Muscle layer of duodenum (tissue), 2 donors: ENCODE measurements around the gene PCED1B.

ENCODE experiments used
- H3K27ac ChIP-seq: one replicate; pipeline ENCODE4 v1.7.0; 2013; ENCODE audit warnings: mild to moderate bottlenecking, low read length
- H3K27me3 ChIP-seq: one replicate; pipeline ENCODE4 v1.7.0; 2013; ENCODE audit warnings: low read depth, mild to moderate bottlenecking, control low read depth, low read length
- H3K36me3 ChIP-seq, 2 donors: one replicate each; pipeline ENCODE4 v1.7.0; 2013; ENCODE audit warnings: low read length in 2 of 2, control low read depth in 1 of 2, mild to moderate bottlenecking in 1 of 2; ENCODE audit not compliant: insufficient read depth in 2 of 2, control insufficient read depth in 1 of 2
- H3K4me1 ChIP-seq, 2 donors: one replicate each; pipeline ENCODE4 v1.7.0; 2013; ENCODE audit warnings: low read length in 2 of 2, mild to moderate bottlenecking in 2 of 2, control low read depth in 1 of 2, moderate library complexity in 1 of 2; ENCODE audit not compliant: insufficient read depth in 2 of 2, control insufficient read depth in 1 of 2
- H3K4me3 ChIP-seq, 2 donors: one replicate each; pipeline ENCODE4 v1.7.0; 2013; ENCODE audit warnings: low read length in 2 of 2, low read depth in 1 of 2, mild to moderate bottlenecking in 1 of 2
- H3K9me3 ChIP-seq, 2 donors: one replicate each; pipeline ENCODE4 v1.7.0; 2013; ENCODE audit warnings: low read length in 2 of 2, control low read depth in 1 of 2, mild to moderate bottlenecking in 1 of 2; ENCODE audit not compliant: control insufficient read depth in 1 of 2
- donor health status: healthy.

Gene PCED1B

GRCh38 chr12:47205532-47206449 lies 126.4 kb downstream of the PCED1B start:
- Histone ChIP-seq H3K36me3 (no peaks in the 10 kb centered on the region), H3K4me3 (no peak overlapping the region), H3K27ac (no peak overlapping the region), H3K27me3 (no peaks in the 10 kb centered on the region), H3K9me3 (no peaks in the 10 kb centered on the region), H3K4me1 (no peaks in the 10 kb centered on the region)

- H3K4me3 ChIP-seq = no peak overlapping the region
- no peaks in the 10 kb centered on the region for H3K27me3 ChIP-seq
- H3K27ac ChIP-seq = no peak overlapping the region
- H3K4me1 ChIP-seq = no peaks in the 10 kb centered on the region
- H3K36me3 ChIP-seq = no peaks in the 10 kb centered on the region
- H3K9me3 ChIP-seq = no peaks in the 10 kb centered on the region
Observed at GRCh38 chr12:47206450-47207339, 127.3 kb downstream of the PCED1B start.

- Histone ChIP-seq H3K4me3 (no peak overlapping the region), H3K27ac (no peak overlapping the region)
Observed at GRCh38 chr12:47207340-47207717, 127.9 kb downstream of the PCED1B start.

GRCh38 chr12:47207829-47208248 lies 128.4 kb downstream of the PCED1B start:
- no peak overlapping the region for H3K4me3 ChIP-seq
- no peaks in the 10 kb centered on the region for H3K4me1 ChIP-seq
- no peaks in the 10 kb centered on the region for H3K9me3 ChIP-seq
- H3K36me3 ChIP-seq = no peaks in the 10 kb centered on the region
- no peaks in the 10 kb centered on the region for H3K27me3 ChIP-seq
- no peak overlapping the region for H3K27ac ChIP-seq

More at GRCh38 chr12:47207340-47207717, 127.9 kb downstream of the PCED1B start:
- Histone ChIP-seq H3K4me1 (no peaks in the 10 kb centered on the region), H3K36me3 (no peaks in the 10 kb centered on the region), H3K9me3 (no peaks in the 10 kb centered on the region), H3K27me3 (no peaks in the 10 kb centered on the region)

GRCh38 chr12:47209014-47209413 lies 129.6 kb downstream of the PCED1B start:
- Histone ChIP-seq H3K9me3 (no peaks in the 10 kb centered on the region), H3K27ac (no peak overlapping the region), H3K36me3 (no peaks in the 10 kb centered on the region), H3K4me1 (no peaks in the 10 kb centered on the region), H3K27me3 (no peaks in the 10 kb centered on the region), H3K4me3 (no peak overlapping the region)

GRCh38 chr12:47210776-47211175 lies 131.4 kb downstream of the PCED1B start:
- H3K27ac ChIP-seq = no peak overlapping the region

GRCh38 chr12:47212701-47213039 lies 133.2 kb downstream of the PCED1B start:
- Histone ChIP-seq H3K36me3 (no peaks in the 10 kb centered on the region), H3K4me1 (no peaks in the 10 kb centered on the region), H3K27me3 (no peaks in the 10 kb centered on the region), H3K27ac (no peak overlapping the region), H3K4me3 (no peak overlapping the region), H3K9me3 (no peaks in the 10 kb centered on the region)

More at GRCh38 chr12:47210776-47211175, 131.4 kb downstream of the PCED1B start:
- Histone ChIP-seq H3K4me3 (no peak overlapping the region), H3K36me3 (no peaks in the 10 kb centered on the region), H3K4me1 (no peaks in the 10 kb centered on the region), H3K9me3 (no peaks in the 10 kb centered on the region), H3K27me3 (no peaks in the 10 kb centered on the region)

GRCh38 chr12:47213396-47213795 lies 134.0 kb downstream of the PCED1B start:
- Histone ChIP-seq H3K9me3 (no peaks in the 10 kb centered on the region), H3K4me1 (no peaks in the 10 kb centered on the region), H3K27ac (no peak overlapping the region), H3K4me3 (no peak overlapping the region), H3K27me3 (no peaks in the 10 kb centered on the region), H3K36me3 (no peaks in the 10 kb centered on the region)

GRCh38 chr12:47214001-47214619 lies 134.7 kb downstream of the PCED1B start:
- Histone ChIP-seq H3K27ac (no peak overlapping the region), H3K9me3 (no peaks in the 10 kb centered on the region), H3K27me3 (no peaks in the 10 kb centered on the region), H3K4me1 (no peaks in the 10 kb centered on the region), H3K4me3 (no peak overlapping the region), H3K36me3 (no peaks in the 10 kb centered on the region)

GRCh38 chr12:47214771-47215170 lies 135.3 kb downstream of the PCED1B start:
- Histone ChIP-seq H3K27me3 (no peaks in the 10 kb centered on the region), H3K4me3 (no peak overlapping the region), H3K4me1 (no peaks in the 10 kb centered on the region), H3K36me3 (no peaks in the 10 kb centered on the region), H3K27ac (no peak overlapping the region), H3K9me3 (no peaks in the 10 kb centered on the region)

- H3K27ac ChIP-seq = peak overlapping the region; percentile 45
- H3K4me1 ChIP-seq = no peaks in the 10 kb centered on the region
- H3K4me3 ChIP-seq = peak overlapping the region in 1 of 2 donors; percentile 31
- no peaks in the 10 kb centered on the region for H3K27me3 ChIP-seq
- no peaks in the 10 kb centered on the region for H3K36me3 ChIP-seq
- no peaks in the 10 kb centered on the region for H3K9me3 ChIP-seq
Observed at GRCh38 chr12:47216150-47216677, 136.8 kb downstream of the PCED1B start.
